K562 (cell line): ENCODE data around the gene MRPS6. TPM values are rescaled to one million over a fixed set of nuclear protein-coding genes. Genes with fewer than 3 reads are reported as not detected.
A peak's percentile ranks its signal among the peaks of the same experiment; 100 is the strongest.

Experiments
- CBFA2T2 ChIP-seq: fragments of 450-650 bp; conservative IDR thresholded peaks from 2 replicates; pipeline ENCODE4 v1.6.1; 2017; ENCODE audit warnings: mild to moderate bottlenecking
- CEBPB ChIP-seq: fragments of 450-650 bp; IDR thresholded peaks from 2 replicates; pipeline ENCODE4 v1.6.1; 2016; ENCODE audit warnings: missing genetic modification characterization, missing compliant biosample characterization
- E2F6 ChIP-seq, 2 experiments: IDR thresholded peaks; 2 replicates each; pipeline ENCODE4 v1.6.1; 2011; ENCODE audit warnings: borderline replicate concordance in 1 of 2, control low read depth in 1 of 2, low read depth in 1 of 2, low read length in 1 of 2, mild to moderate bottlenecking in 1 of 2, mixed read lengths in 1 of 2, moderate library complexity in 1 of 2; ENCODE audit not compliant: insufficient read depth in 1 of 2, insufficient read length in 1 of 2, poor library complexity in 1 of 2, severe bottlenecking in 1 of 2; ENCODE audit errors: extremely low read depth in 1 of 2
- ESRRA ChIP-seq: fragments of 450-650 bp; IDR thresholded peaks from 2 replicates; pipeline ENCODE4 v1.6.1; 2014; ENCODE audit warnings: low read depth, mild to moderate bottlenecking, moderate library complexity, borderline replicate concordance
- ETS1 ChIP-seq: conservative IDR thresholded peaks from 2 replicates; pipeline ENCODE4 v1.6.1; 2011; ENCODE audit warnings: low read depth, mild to moderate bottlenecking, low read length; ENCODE audit not compliant: control insufficient read depth
- MGA ChIP-seq: fragments of 450-650 bp; IDR thresholded peaks from 2 replicates; pipeline ENCODE4 v1.6.1; 2016; ENCODE audit warnings: mild to moderate bottlenecking, moderate library complexity
- PHB2 ChIP-seq: fragments of 450-650 bp; IDR thresholded peaks from 2 replicates; pipeline ENCODE4 v1.6.1; 2017; ENCODE audit warnings: low read depth
- POLR2G ChIP-seq: fragments of 200-400 bp; formaldehyde crosslinking; IDR thresholded peaks from 2 replicates; pipeline ENCODE4 v1.6.1; 2017; ENCODE audit warnings: low read depth, mild to moderate bottlenecking, antibody characterized with exemption, low read length, moderate library complexity
- RBM34 ChIP-seq: fragments of 200-400 bp; formaldehyde crosslinking; IDR thresholded peaks from 2 replicates; pipeline ENCODE4 v1.6.1; 2018; ENCODE audit warnings: low read length, borderline replicate concordance; ENCODE audit not compliant: insufficient read depth
- RUNX1 ChIP-seq: sonication (generic); IDR thresholded peaks from 2 replicates; pipeline ENCODE4 v1.6.1; 2016; ENCODE audit warnings: antibody characterized with exemption, low read depth
- TGIF2 ChIP-seq: sonication (generic); formaldehyde crosslinking; IDR thresholded peaks from 2 replicates; pipeline ENCODE4 v1.8.1; 2022; ENCODE audit warnings: mild to moderate bottlenecking, missing genetic modification reagents, moderate library complexity
- ZBED1 ChIP-seq: IDR thresholded peaks from 2 replicates; pipeline ENCODE4 v1.6.1; 2014
- ZNF165 ChIP-seq: fragments of 250-450 bp; sonication (Bioruptor Pico); IDR thresholded peaks from 2 replicates; pipeline ENCODE4 v1.4.0; 2020; ENCODE audit warnings: borderline replicate concordance
- polyA plus RNA-seq, 8 experiments: library from polyadenylated mRNA; depleted of rRNA in 4 of 8; stranded (reverse) in 5 of 8; unstranded in 3 of 8; fragments of >200 nt; fragmentation: Nextera tagmentation in 2 of 8; fragmentation: Illumina TruSeq in 1 of 8; extraction: Ambion mirVana in 2 of 8; extraction: Trizol in 1 of 8; gene quantifications; 2 replicates each; pipeline versions ENCODE4 v1.2.1 to v1.2.3, GENCODE V29; 2011 to 2014; ENCODE audit warnings: inconsistent platforms in 1 of 8, missing spikeins in 1 of 8
- total RNA-seq, 7 experiments: library from RNA; depleted of rRNA in 6 of 7; stranded (reverse); fragments of >200 nt in 6 of 7; fragmentation: Illumina TruSeq in 2 of 7; extraction: Trizol in 2 of 7; gene quantifications; 2 replicates each; pipeline versions ENCODE4 v1.2.1 to v1.2.3, GENCODE V29; 2011 to 2021; ENCODE audit warnings: low replicate concordance in 1 of 7

MRPS6 gene
- total and polyA plus RNA-seq, 9 of the 15 experiments (the other 6 are each of a cell fraction or from before 2014, with no cell fraction given), result 26.1 to 72.0 (median 39.3) TPM

- TF ChIP-seq MGA, result peak; percentile 52
- no peak for TF ChIP-seq TGIF2
- peak; percentile 72; the same call in 1 of the 2 replicates for TF ChIP-seq ZBED1
- TF ChIP-seq RUNX1, result no peak
- peak; percentile 97 for TF ChIP-seq CBFA2T2
- TF ChIP-seq ESRRA, result peak; percentile 92
- no peak for TF ChIP-seq ETS1
- no peak for TF ChIP-seq RBM34
- peak in 1 of 2 experiments; percentile 15 for TF ChIP-seq E2F6 (IDR thresholded peaks at IDR 0.05; ENCODE audit: borderline replicate concordance in 1 of 2, extremely low read depth in 1 of 2, insufficient read depth in 1 of 2, insufficient read length in 1 of 2, low read depth in 1 of 2, low read length in 1 of 2, poor library complexity in 1 of 2, severe bottlenecking in 1 of 2)
- TF ChIP-seq CEBPB, result peak; percentile 78
- no peak for TF ChIP-seq POLR2G
- no peak for TF ChIP-seq ZNF165
- peak; percentile 95 for TF ChIP-seq PHB2
Measured at GRCh38 chr21:34110594-34111202, 37.3 kb downstream of the MRPS6 start (continued).
